ENCODE measurements around the gene RPTN. TPM values are rescaled to one million over a fixed set of nuclear protein-coding genes. Genes with fewer than 3 reads are reported as not detected.

The RPTN gene
- total RNA-seq, 1 experiment from 2014 or later, result not detected

DNA sequence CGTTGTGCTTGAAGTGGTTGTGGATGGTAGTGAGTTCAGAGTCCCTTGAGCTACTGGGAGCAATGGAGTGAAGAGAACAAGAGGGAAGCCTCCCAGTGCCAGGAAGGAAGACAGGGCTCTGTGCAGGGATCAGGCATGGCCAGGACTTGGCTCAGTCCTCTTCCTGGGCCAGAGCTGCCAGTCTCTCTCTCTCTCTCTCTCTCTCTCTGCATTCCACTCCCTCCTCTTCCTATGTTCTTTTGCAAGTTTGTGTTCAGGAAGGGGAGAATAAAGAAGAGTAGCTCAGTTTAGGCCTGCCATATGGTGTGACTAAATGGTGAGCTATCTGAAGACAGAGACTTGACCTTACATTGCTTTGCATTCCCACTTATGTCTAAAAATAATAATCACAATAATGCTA is 20.5 kb upstream of the RPTN start:
- CTCF ChIA-PET, result interaction anchor here (0.5 to 1.0 kb wide), 3 partner anchors 15 to 639 kb away, joined by 3 read pairs; no protein-coding TSS in a partner anchor
- intact Hi-C loops (cut with micrococcal nuclease; ENCODE audit: unreplicated experiment), result no loop called here

DNA sequence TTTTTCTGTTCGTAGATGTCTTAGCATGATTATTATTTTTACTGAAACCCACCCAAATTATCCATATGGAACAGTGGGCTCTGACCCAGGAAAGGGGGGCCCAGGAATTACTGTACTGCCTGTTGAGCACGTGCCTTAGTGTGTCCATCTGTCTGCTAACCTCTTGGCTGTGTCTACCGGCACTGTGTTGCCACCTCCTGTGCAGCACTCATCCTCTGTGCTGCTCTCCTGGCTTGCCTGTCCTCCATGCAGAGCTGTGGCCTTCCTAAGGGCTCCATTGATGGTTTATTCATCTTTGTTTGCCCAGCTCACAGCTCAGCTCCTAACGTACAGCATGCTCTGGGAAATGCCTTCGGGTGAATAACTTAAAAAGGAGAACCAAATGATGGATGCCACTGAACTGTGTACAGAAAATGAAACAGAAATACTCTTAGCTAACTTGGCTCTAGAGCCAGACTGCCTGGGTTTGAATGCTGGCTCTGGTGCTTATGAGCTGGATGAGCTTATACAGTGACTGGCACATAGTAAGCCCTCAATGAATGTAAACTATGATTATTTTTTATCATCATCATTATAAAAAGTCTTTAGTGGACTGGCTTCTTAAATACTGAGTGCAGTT is 11.4 kb upstream of the RPTN start:
- peaks cover 33% of the 10 kb centered on the region for H3K4me1 Mint-ChIP-seq (ENCODE audit: low read depth, unreplicated experiment)
- BruUV-seq (replicated peaks), result no TSS peak
- H3K27me3 Mint-ChIP-seq (ENCODE audit: unreplicated experiment), result peaks cover 61% of the 10 kb centered on the region
- TF ChIP-seq, protein P1, sequence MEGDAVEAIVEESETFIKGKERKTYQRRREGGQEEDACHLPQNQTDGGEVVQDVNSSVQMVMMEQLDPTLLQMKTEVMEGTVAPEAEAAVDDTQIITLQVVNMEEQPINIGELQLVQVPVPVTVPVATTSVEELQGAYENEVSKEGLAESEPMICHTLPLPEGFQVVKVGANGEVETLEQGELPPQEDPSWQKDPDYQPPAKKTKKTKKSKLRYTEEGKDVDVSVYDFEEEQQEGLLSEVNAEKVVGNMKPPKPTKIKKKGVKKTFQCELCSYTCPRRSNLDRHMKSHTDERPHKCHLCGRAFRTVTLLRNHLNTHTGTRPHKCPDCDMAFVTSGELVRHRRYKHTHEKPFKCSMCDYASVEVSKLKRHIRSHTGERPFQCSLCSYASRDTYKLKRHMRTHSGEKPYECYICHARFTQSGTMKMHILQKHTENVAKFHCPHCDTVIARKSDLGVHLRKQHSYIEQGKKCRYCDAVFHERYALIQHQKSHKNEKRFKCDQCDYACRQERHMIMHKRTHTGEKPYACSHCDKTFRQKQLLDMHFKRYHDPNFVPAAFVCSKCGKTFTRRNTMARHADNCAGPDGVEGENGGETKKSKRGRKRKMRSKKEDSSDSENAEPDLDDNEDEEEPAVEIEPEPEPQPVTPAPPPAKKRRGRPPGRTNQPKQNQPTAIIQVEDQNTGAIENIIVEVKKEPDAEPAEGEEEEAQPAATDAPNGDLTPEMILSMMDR (IDR thresholded peaks at IDR 0.05; ENCODE audit: unreplicated experiment), result no peak
- H3K4me3 Mint-ChIP-seq (ENCODE audit: low read depth, unreplicated experiment), result no peak overlapping the region
- DNase-seq, result no peak
- intact Hi-C loops (cut with micrococcal nuclease; ENCODE audit: unreplicated experiment), result no loop called here
- H3K36me3 Mint-ChIP-seq (ENCODE audit: insufficient read depth, unreplicated experiment), result no peaks in the 10 kb centered on the region
- no peak overlapping the region for H3K27ac Mint-ChIP-seq (ENCODE audit: unreplicated experiment)
- CTCF ChIA-PET, result no interaction called here
- peaks cover 3% of the 10 kb centered on the region for H3K9me3 Mint-ChIP-seq (ENCODE audit: low read depth, unreplicated experiment)

More for the DNA sequence above, 20.5 kb upstream of the RPTN start:
- no peak overlapping the region for H3K4me3 Mint-ChIP-seq (ENCODE audit: low read depth, unreplicated experiment)
- no peaks in the 10 kb centered on the region for H3K4me1 Mint-ChIP-seq (ENCODE audit: low read depth, unreplicated experiment)
- H3K9me3 Mint-ChIP-seq (ENCODE audit: low read depth, unreplicated experiment), result peaks cover 3% of the 10 kb centered on the region
- H3K36me3 Mint-ChIP-seq (ENCODE audit: insufficient read depth, unreplicated experiment), result no peaks in the 10 kb centered on the region
- BruUV-seq (replicated peaks), result no TSS peak
- DNase-seq, result no peak
- peaks cover 40% of the 10 kb centered on the region for H3K27me3 Mint-ChIP-seq (ENCODE audit: unreplicated experiment)
- H3K27ac Mint-ChIP-seq (ENCODE audit: unreplicated experiment), result no peak overlapping the region
- TF ChIP-seq, protein P1 (IDR thresholded peaks at IDR 0.05; ENCODE audit: unreplicated experiment), result no peak

DNA sequence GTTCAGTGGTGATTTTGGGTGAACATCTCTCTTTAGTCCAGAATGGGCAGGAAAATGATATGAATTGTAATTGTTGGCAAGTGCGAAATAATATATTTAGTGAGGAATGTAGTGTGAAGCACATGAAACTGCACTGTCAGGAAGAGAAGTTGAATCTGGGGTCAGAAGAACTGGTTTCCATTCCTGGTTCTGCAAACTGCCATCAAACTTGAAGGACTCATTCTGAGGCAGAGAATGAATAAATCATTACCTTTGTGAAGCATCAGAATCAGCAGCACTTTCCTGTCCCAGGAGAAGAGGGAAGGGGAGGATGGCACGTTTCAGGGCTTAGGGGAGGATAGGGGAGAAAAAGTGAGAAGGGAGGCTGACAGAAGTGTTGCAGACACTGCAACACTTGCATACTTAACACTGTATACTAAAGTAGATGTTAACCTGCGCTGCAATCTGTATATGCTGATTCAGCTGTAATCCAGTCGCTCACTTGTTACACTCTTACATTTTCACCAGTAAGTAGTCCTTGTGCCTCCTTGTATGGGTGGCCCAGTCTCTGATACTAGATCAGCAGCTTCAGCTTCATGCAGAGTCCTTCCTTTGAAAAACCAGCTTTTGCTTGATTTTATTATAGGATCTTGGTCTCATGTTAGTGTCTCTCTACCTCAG is 10.5 kb upstream of the RPTN start:
- H3K4me1 Mint-ChIP-seq (ENCODE audit: low read depth, unreplicated experiment), result peaks cover 34% of the 10 kb centered on the region
- DNase-seq, result no peak
- no peaks in the 10 kb centered on the region for H3K9me3 Mint-ChIP-seq (ENCODE audit: low read depth, unreplicated experiment)
- CTCF ChIA-PET, result no interaction called here
- H3K36me3 Mint-ChIP-seq (ENCODE audit: insufficient read depth, unreplicated experiment), result no peaks in the 10 kb centered on the region
- H3K4me3 Mint-ChIP-seq (ENCODE audit: low read depth, unreplicated experiment), result no peak overlapping the region
- no peak overlapping the region for H3K27ac Mint-ChIP-seq (ENCODE audit: unreplicated experiment)
- TF ChIP-seq, protein P1 (IDR thresholded peaks at IDR 0.05; ENCODE audit: unreplicated experiment), result no peak
- peaks cover 52% of the 10 kb centered on the region for H3K27me3 Mint-ChIP-seq (ENCODE audit: unreplicated experiment)
- BruUV-seq (replicated peaks), result no TSS peak
- intact Hi-C loops (cut with micrococcal nuclease; ENCODE audit: unreplicated experiment), result no loop called here

DNA sequence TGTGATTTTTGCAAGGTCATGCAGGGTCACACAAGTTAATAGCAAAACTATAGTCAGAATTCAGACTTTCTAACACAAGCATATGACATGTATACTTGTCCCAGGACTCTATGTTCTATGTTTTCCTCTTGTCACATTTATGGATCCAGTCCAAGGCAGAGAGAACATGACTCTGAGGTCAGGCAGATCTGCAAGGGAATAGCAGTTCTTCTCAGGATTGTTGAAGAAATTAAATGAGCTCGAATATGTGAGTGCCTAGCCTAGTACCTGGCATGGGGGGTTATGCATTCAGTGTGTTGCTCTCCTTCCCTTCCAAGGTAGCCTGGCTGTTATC is 9.5 kb upstream of the RPTN start:
- Mint-ChIP-seq H3K27ac (ENCODE audit: unreplicated experiment) (no peak overlapping the region), H3K9me3 (ENCODE audit: low read depth, unreplicated experiment) (no peaks in the 10 kb centered on the region), H3K27me3 (ENCODE audit: unreplicated experiment) (peaks cover 42% of the 10 kb centered on the region), H3K4me1 (ENCODE audit: low read depth, unreplicated experiment) (peaks cover 34% of the 10 kb centered on the region), H3K36me3 (ENCODE audit: insufficient read depth, unreplicated experiment) (no peaks in the 10 kb centered on the region), H3K4me3 (ENCODE audit: low read depth, unreplicated experiment) (no peak overlapping the region)
- CTCF ChIA-PET, result no interaction called here
- BruUV-seq (replicated peaks), result no TSS peak
- intact Hi-C loops (cut with micrococcal nuclease; ENCODE audit: unreplicated experiment), result no loop called here
- TF ChIP-seq, protein P1 (IDR thresholded peaks at IDR 0.05; ENCODE audit: unreplicated experiment), result no peak
- no peak for DNase-seq
